Measurements from ENCODE around the gene ATP8B4.

- no peak for TF ChIP-seq CHD2 (IDR thresholded peaks at IDR 0.05; ENCODE audit: low read length)
- TF ChIP-seq POLR2AphosphoS5 (IDR thresholded peaks at IDR 0.05; ENCODE audit: low read depth, low read length): no peak
- no peak for TF ChIP-seq CHD1 (IDR thresholded peaks at IDR 0.05; ENCODE audit: low read depth, low read length)
- TF ChIP-seq HDAC2 (IDR thresholded peaks at IDR 0.05; ENCODE audit: borderline replicate concordance in 1 of 2, low read depth in 2 of 2, low read length in 2 of 2): no peak
- TF ChIP-seq, protein P1, sequence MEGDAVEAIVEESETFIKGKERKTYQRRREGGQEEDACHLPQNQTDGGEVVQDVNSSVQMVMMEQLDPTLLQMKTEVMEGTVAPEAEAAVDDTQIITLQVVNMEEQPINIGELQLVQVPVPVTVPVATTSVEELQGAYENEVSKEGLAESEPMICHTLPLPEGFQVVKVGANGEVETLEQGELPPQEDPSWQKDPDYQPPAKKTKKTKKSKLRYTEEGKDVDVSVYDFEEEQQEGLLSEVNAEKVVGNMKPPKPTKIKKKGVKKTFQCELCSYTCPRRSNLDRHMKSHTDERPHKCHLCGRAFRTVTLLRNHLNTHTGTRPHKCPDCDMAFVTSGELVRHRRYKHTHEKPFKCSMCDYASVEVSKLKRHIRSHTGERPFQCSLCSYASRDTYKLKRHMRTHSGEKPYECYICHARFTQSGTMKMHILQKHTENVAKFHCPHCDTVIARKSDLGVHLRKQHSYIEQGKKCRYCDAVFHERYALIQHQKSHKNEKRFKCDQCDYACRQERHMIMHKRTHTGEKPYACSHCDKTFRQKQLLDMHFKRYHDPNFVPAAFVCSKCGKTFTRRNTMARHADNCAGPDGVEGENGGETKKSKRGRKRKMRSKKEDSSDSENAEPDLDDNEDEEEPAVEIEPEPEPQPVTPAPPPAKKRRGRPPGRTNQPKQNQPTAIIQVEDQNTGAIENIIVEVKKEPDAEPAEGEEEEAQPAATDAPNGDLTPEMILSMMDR (IDR thresholded peaks at IDR 0.05; ENCODE audit: control extremely low read depth in 1 of 3, insufficient read depth in 1 of 3, low read depth in 1 of 3, low read length in 3 of 3): no peak
- TF ChIP-seq EZH2 (IDR thresholded peaks at IDR 0.05; ENCODE audit: low read depth, low read length, severe bottlenecking): no peak
- no peak for TF ChIP-seq BCL11A (IDR thresholded peaks at IDR 0.05; ENCODE audit: low read depth in 2 of 2, low read length in 2 of 2)
- no peak for TF ChIP-seq RAD21 (IDR thresholded peaks at IDR 0.05 in 1 of 2, conservative IDR thresholded peaks at IDR 0.05 in 1 of 2; ENCODE audit: low read depth in 2 of 2, low read length in 2 of 2)
Observed at GRCh38 chr15:50124631-50125030, 5.6 kb upstream of the ATP8B4 start.
